ENCODE measurements around the gene MYO18B. TPM values are rescaled to one million over a fixed set of nuclear protein-coding genes. Genes with fewer than 3 reads are reported as not detected.

Gene MYO18B
- total and polyA plus RNA-seq, 2 donors (not counting 1 experiment from before 2014, with no cell fraction given) = 0.15 TPM; not detected in 1

GRCh38 chr22:25777411-25777810, 35.4 kb downstream of the MYO18B start:
- 96% methylated on average over 9 of the region's 9 CpGs for WGBS (ENCODE audit: insufficient coverage)
- DNase-seq = no peak
- TF ChIP-seq CTCF (IDR thresholded peaks at IDR 0.05) (no peak), EZH2 (IDR thresholded peaks at IDR 0.05; ENCODE audit: borderline replicate concordance, insufficient read depth, low read depth, low read length, poor library complexity, severe bottlenecking) (no peak)
- Histone ChIP-seq H4K20me1 (ENCODE audit: control insufficient read depth, insufficient read depth, low read length, poor library complexity, severe bottlenecking) (no peaks in the 10 kb centered on the region), H3K4me2 (replicated peaks; ENCODE audit: low read depth, low read length, poor library complexity, severe bottlenecking) (no peak overlapping the region), H3K36me3 (replicated peaks in 1 of 2; ENCODE audit: control extremely low read depth in 1 of 2, control insufficient read depth in 1 of 2, extremely low read depth in 1 of 2, insufficient read depth in 2 of 2, low read length in 1 of 2) (no peaks in the 10 kb centered on the region), H3K27me3 (replicated peaks in 1 of 4; ENCODE audit: control extremely low read depth in 1 of 4, control insufficient read depth in 3 of 4, insufficient read depth in 4 of 4, low read length in 3 of 4) (no peaks in the 10 kb centered on the region), H3K9me3 (ENCODE audit: control extremely low read depth in 1 of 3, control insufficient read depth in 2 of 3, insufficient read depth in 1 of 3, low read length in 2 of 3) (no peaks in the 10 kb centered on the region), H3K79me2 (ENCODE audit: control insufficient read depth, insufficient read depth, low read length) (no peaks in the 10 kb centered on the region), H3K4me3 (ENCODE audit: control extremely low read depth in 1 of 5, extremely low read depth in 1 of 5, insufficient read depth in 1 of 5, low read depth in 2 of 5, low read length in 4 of 5) (no peak overlapping the region), H3K9ac (ENCODE audit: low read length) (no peak overlapping the region), H3K4me1 (ENCODE audit: control insufficient read depth in 2 of 2, insufficient read depth in 2 of 2, low read length in 2 of 2) (peaks cover 3 to 7% of the 10 kb centered on the region in 2 donors), H3K27ac (ENCODE audit: low read length in 2 of 2) (no peak overlapping the region), H2AFZ (ENCODE audit: insufficient read depth, low read depth, low read length, poor library complexity, severe bottlenecking) (no peak overlapping the region)
- no peak overlapping the region for H3K27ac Mint-ChIP-seq
- H3K4me1 Mint-ChIP-seq = peaks cover 5% of the 10 kb centered on the region
- ATAC-seq (ENCODE audit: low read depth) = no peak
- peaks cover 13% of the 10 kb centered on the region for H3K27me3 Mint-ChIP-seq
- no peak overlapping the region for H3K4me3 Mint-ChIP-seq
- POLR2A ChIA-PET = no interaction called here
- no peaks in the 10 kb centered on the region for H3K9me3 Mint-ChIP-seq (ENCODE audit: insufficient read depth)
- intact Hi-C loops (cut with micrococcal nuclease) = loop anchor here (10.0 kb wide), 1 partner anchor 587 kb away; no protein-coding TSS in a partner anchor
- CTCF ChIA-PET = interaction anchor here (3.7 kb wide), 2 partner anchors 233 to 315 kb away, joined by 13 to 14 read pairs; no protein-coding TSS in a partner anchor

GRCh38 chr22:25777870-25778269, 35.9 kb downstream of the MYO18B start:
- Histone ChIP-seq H3K4me3 (ENCODE audit: control extremely low read depth in 1 of 5, extremely low read depth in 1 of 5, insufficient read depth in 1 of 5, low read depth in 2 of 5, low read length in 4 of 5) (no peak overlapping the region), H2AFZ (ENCODE audit: insufficient read depth, low read depth, low read length, poor library complexity, severe bottlenecking) (no peak overlapping the region), H3K9ac (ENCODE audit: low read length) (no peak overlapping the region), H3K4me2 (replicated peaks; ENCODE audit: low read depth, low read length, poor library complexity, severe bottlenecking) (no peak overlapping the region), H3K4me1 (ENCODE audit: control insufficient read depth in 2 of 2, insufficient read depth in 2 of 2, low read length in 2 of 2) (peaks cover under 1 to 3% of the 10 kb centered on the region in 2 donors), H4K20me1 (ENCODE audit: control insufficient read depth, insufficient read depth, low read length, poor library complexity, severe bottlenecking) (no peaks in the 10 kb centered on the region), H3K27ac (ENCODE audit: low read length in 2 of 2) (no peak overlapping the region), H3K27me3 (replicated peaks in 1 of 4; ENCODE audit: control extremely low read depth in 1 of 4, control insufficient read depth in 3 of 4, insufficient read depth in 4 of 4, low read length in 3 of 4) (no peaks in the 10 kb centered on the region), H3K9me3 (ENCODE audit: control extremely low read depth in 1 of 3, control insufficient read depth in 2 of 3, insufficient read depth in 1 of 3, low read length in 2 of 3) (no peaks in the 10 kb centered on the region), H3K79me2 (ENCODE audit: control insufficient read depth, insufficient read depth, low read length) (no peaks in the 10 kb centered on the region), H3K36me3 (replicated peaks in 1 of 2; ENCODE audit: control extremely low read depth in 1 of 2, control insufficient read depth in 1 of 2, extremely low read depth in 1 of 2, insufficient read depth in 2 of 2, low read length in 1 of 2) (no peaks in the 10 kb centered on the region)
- DNase-seq (no peak), ATAC-seq (ENCODE audit: low read depth) (no peak)
- intact Hi-C loops (cut with micrococcal nuclease) = loop anchor here (10.0 kb wide), 1 partner anchor 587 kb away; no protein-coding TSS in a partner anchor
- CTCF ChIA-PET = interaction anchor here (0.6 to 3.7 kb wide), 3 partner anchors 59 to 316 kb away, joined by 5 to 14 read pairs (median 13); no protein-coding TSS in a partner anchor
- Mint-ChIP-seq H3K4me3 (no peak overlapping the region), H3K27me3 (peaks cover 13% of the 10 kb centered on the region), H3K27ac (no peak overlapping the region), H3K4me1 (peaks cover 2% of the 10 kb centered on the region), H3K9me3 (ENCODE audit: insufficient read depth) (no peaks in the 10 kb centered on the region)
- POLR2A ChIA-PET = no interaction called here
- WGBS (ENCODE audit: insufficient coverage) = 49% methylated on average over 8 of the region's 8 CpGs
- no peak for TF ChIP-seq EZH2 (IDR thresholded peaks at IDR 0.05; ENCODE audit: borderline replicate concordance, insufficient read depth, low read depth, low read length, poor library complexity, severe bottlenecking)
- no peak for TF ChIP-seq CTCF (IDR thresholded peaks at IDR 0.05)
